Neural progenitor cell (in vitro differentiated cells): ENCODE data around the gene CAVIN2. TPM values are rescaled to one million over a fixed set of nuclear protein-coding genes. Genes with fewer than 3 reads are reported as not detected.

Experiments
- DNase-seq: peaks from one replicate; pipeline ENCODE4 v3.0.0-alpha.2; 2016; ENCODE audit warnings: low spot score
- H2AFZ ChIP-seq: fragments of 200-600 bp; sonication (generic); replicated peaks from 2 replicates; pipeline ENCODE4 v1.6.1; 2016; ENCODE audit warnings: antibody characterized with exemption
- H3F3A ChIP-seq: fragments of 200-600 bp; sonication (generic); 2 replicates; pipeline ENCODE4 v1.6.1; 2016; ENCODE audit warnings: antibody characterized with exemption, low read depth
- H3K27ac ChIP-seq: fragments of 200-600 bp; sonication (generic); 2 replicates; pipeline ENCODE4 v1.5.1; 2016; ENCODE audit warnings: mild to moderate bottlenecking
- H3K27me3 ChIP-seq: fragments of 200-600 bp; sonication (generic); 2 replicates; pipeline ENCODE4 v1.6.1; 2016; ENCODE audit warnings: mild to moderate bottlenecking, moderate library complexity
- H3K36me3 ChIP-seq: fragments of 200-600 bp; sonication (generic); 2 replicates; pipeline ENCODE4 v1.5.1; 2016
- H3K4me1 ChIP-seq: fragments of 200-600 bp; sonication (generic); 2 replicates; pipeline ENCODE4 v1.6.1; 2016; ENCODE audit warnings: mixed run types
- H3K4me2 ChIP-seq: fragments of 200-600 bp; sonication (generic); 2 replicates; pipeline ENCODE4 v1.6.1; 2016
- H3K4me3 ChIP-seq: fragments of 200-600 bp; sonication (generic); 2 replicates; pipeline ENCODE4 v1.5.1; 2016
- H3K79me2 ChIP-seq: fragments of 200-600 bp; sonication (generic); 2 replicates; pipeline ENCODE4 v1.6.1; 2016; ENCODE audit warnings: low read depth
- H3K9ac ChIP-seq: fragments of 200-600 bp; sonication (generic); 2 replicates; pipeline ENCODE4 v1.6.1; 2016
- H3K9me3 ChIP-seq: fragments of 200-600 bp; sonication (generic); 2 replicates; pipeline ENCODE4 v1.5.1; 2016; ENCODE audit warnings: low read depth
- H4K20me1 ChIP-seq: fragments of 200-600 bp; sonication (generic); 2 replicates; pipeline ENCODE4 v1.6.1; 2016; ENCODE audit warnings: low read depth
- H3K27ac Mint-ChIP-seq: 3 replicates; pipeline ENCODE4 v1.8.0; 2021; ENCODE audit warnings: mixed read lengths
- H3K27me3 Mint-ChIP-seq: 2 replicates; pipeline ENCODE4 v1.8.0; 2022; ENCODE audit warnings: low read depth, mild to moderate bottlenecking, inconsistent platforms, moderate library complexity, mixed read lengths; ENCODE audit not compliant: insufficient read depth
- H3K36me3 Mint-ChIP-seq: 3 replicates; pipeline ENCODE4 v1.8.0; 2021; ENCODE audit warnings: mixed read lengths
- H3K4me1 Mint-ChIP-seq: 3 replicates; pipeline ENCODE4 v1.8.0; 2021; ENCODE audit warnings: mixed read lengths
- H3K4me3 Mint-ChIP-seq: 3 replicates; pipeline ENCODE4 v1.8.0; 2021; ENCODE audit warnings: mild to moderate bottlenecking, moderate library complexity, mixed read lengths
- H3K9me3 Mint-ChIP-seq: 3 replicates; pipeline ENCODE4 v1.8.0; 2020; ENCODE audit warnings: mixed read lengths
- EZH2 ChIP-seq: fragments of 200-600 bp; sonication (generic); IDR thresholded peaks from 2 replicates; pipeline ENCODE4 v1.6.1; 2017; ENCODE audit warnings: antibody characterized with exemption, mild to moderate bottlenecking, moderate library complexity
- EZH2phosphoT487 ChIP-seq: fragments of 200-600 bp; sonication (generic); IDR thresholded peaks from 2 replicates; pipeline ENCODE4 v1.6.1; 2017; ENCODE audit warnings: antibody characterized with exemption
- total RNA-seq: library from RNA; depleted of rRNA; stranded (reverse); fragments of >200 nt; gene quantifications from 2 replicates; pipeline ENCODE4 v1.2.3, GENCODE V29; 2015; ENCODE audit warnings: low replicate concordance
- TF ChIP-seq, protein P1 (sequence below): fragments of 200-600 bp; sonication (generic); IDR thresholded peaks from 2 replicates; pipeline ENCODE4 v1.5.1; 2017; ENCODE audit warnings: antibody characterized with exemption, mild to moderate bottlenecking

The CAVIN2 gene
- total RNA-seq, 1 donor from 2014 or later = not detected

GRCh38 chr2:191859681-191860080, 12.8 kb upstream of the CAVIN2 start:
- Histone ChIP-seq H3K27me3 (no peaks in the 10 kb centered on the region), H3K36me3 (no peaks in the 10 kb centered on the region), H3K4me2 (no peak overlapping the region), H3K27ac (no peak overlapping the region), H3F3A (no peaks in the 10 kb centered on the region), H4K20me1 (no peaks in the 10 kb centered on the region), H3K4me1 (peaks cover 2% of the 10 kb centered on the region), H3K4me3 (no peak overlapping the region), H3K9ac (no peak overlapping the region), H3K79me2 (no peaks in the 10 kb centered on the region), H2AFZ (no peak overlapping the region), H3K9me3 (no peaks in the 10 kb centered on the region)
- no peak for DNase-seq
- no peaks in the 10 kb centered on the region for H3K9me3 Mint-ChIP-seq
- H3K27me3 Mint-ChIP-seq = no peaks in the 10 kb centered on the region
- no peak overlapping the region for H3K27ac Mint-ChIP-seq
- no peaks in the 10 kb centered on the region for H3K36me3 Mint-ChIP-seq
- H3K4me1 Mint-ChIP-seq = peaks cover 14% of the 10 kb centered on the region
- no peak for TF ChIP-seq EZH2
- no peak overlapping the region for H3K4me3 Mint-ChIP-seq

- Mint-ChIP-seq H3K27me3 (no peaks in the 10 kb centered on the region), H3K36me3 (no peaks in the 10 kb centered on the region), H3K4me3 (no peak overlapping the region), H3K9me3 (no peaks in the 10 kb centered on the region), H3K4me1 (peaks cover 10% of the 10 kb centered on the region), H3K27ac (no peak overlapping the region)
- DNase-seq = no peak
- Histone ChIP-seq H3F3A (no peaks in the 10 kb centered on the region), H2AFZ (no peak overlapping the region), H3K4me3 (no peak overlapping the region), H3K27me3 (no peaks in the 10 kb centered on the region), H4K20me1 (no peaks in the 10 kb centered on the region), H3K4me1 (peaks cover 2% of the 10 kb centered on the region), H3K9me3 (no peaks in the 10 kb centered on the region), H3K4me2 (no peak overlapping the region), H3K9ac (no peak overlapping the region), H3K27ac (no peak overlapping the region), H3K79me2 (no peaks in the 10 kb centered on the region), H3K36me3 (no peaks in the 10 kb centered on the region)
- TF ChIP-seq EZH2 = no peak
- no peak for TF ChIP-seq EZH2phosphoT487
- TF ChIP-seq, protein P1, sequence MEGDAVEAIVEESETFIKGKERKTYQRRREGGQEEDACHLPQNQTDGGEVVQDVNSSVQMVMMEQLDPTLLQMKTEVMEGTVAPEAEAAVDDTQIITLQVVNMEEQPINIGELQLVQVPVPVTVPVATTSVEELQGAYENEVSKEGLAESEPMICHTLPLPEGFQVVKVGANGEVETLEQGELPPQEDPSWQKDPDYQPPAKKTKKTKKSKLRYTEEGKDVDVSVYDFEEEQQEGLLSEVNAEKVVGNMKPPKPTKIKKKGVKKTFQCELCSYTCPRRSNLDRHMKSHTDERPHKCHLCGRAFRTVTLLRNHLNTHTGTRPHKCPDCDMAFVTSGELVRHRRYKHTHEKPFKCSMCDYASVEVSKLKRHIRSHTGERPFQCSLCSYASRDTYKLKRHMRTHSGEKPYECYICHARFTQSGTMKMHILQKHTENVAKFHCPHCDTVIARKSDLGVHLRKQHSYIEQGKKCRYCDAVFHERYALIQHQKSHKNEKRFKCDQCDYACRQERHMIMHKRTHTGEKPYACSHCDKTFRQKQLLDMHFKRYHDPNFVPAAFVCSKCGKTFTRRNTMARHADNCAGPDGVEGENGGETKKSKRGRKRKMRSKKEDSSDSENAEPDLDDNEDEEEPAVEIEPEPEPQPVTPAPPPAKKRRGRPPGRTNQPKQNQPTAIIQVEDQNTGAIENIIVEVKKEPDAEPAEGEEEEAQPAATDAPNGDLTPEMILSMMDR = no peak
These were observed 11.0 kb upstream of the CAVIN2 start for GRCh38 chr2:191857886-191858285.

- no peaks in the 10 kb centered on the region for H4K20me1 ChIP-seq
- DNase-seq = no peak
- Mint-ChIP-seq H3K27me3 (no peaks in the 10 kb centered on the region), H3K9me3 (no peaks in the 10 kb centered on the region), H3K4me1 (peaks cover 10% of the 10 kb centered on the region), H3K36me3 (no peaks in the 10 kb centered on the region), H3K4me3 (no peak overlapping the region), H3K27ac (no peak overlapping the region)
- H3K36me3 ChIP-seq = no peaks in the 10 kb centered on the region
- TF ChIP-seq EZH2phosphoT487 (no peak), EZH2 (no peak)
- TF ChIP-seq, protein P1 = no peak
- no peaks in the 10 kb centered on the region for H3K79me2 ChIP-seq
- H3K4me2 ChIP-seq = no peak overlapping the region
- no peak overlapping the region for H3K4me3 ChIP-seq
- H3K9me3 ChIP-seq = no peaks in the 10 kb centered on the region
- no peak overlapping the region for H3K9ac ChIP-seq
- H3K27me3 ChIP-seq = no peaks in the 10 kb centered on the region
- H2AFZ ChIP-seq = no peak overlapping the region
- H3K4me1 ChIP-seq = peaks cover 2% of the 10 kb centered on the region
- no peak overlapping the region for H3K27ac ChIP-seq
- H3F3A ChIP-seq = no peaks in the 10 kb centered on the region
These were observed 10.4 kb upstream of the CAVIN2 start for GRCh38 chr2:191857259-191857805.

GRCh38 chr2:191856111-191856876, 9.4 kb upstream of the CAVIN2 start:
- H3K4me1 ChIP-seq = peaks cover 2% of the 10 kb centered on the region
- H3K4me3 Mint-ChIP-seq = no peak overlapping the region
- no peak for TF ChIP-seq EZH2phosphoT487
- no peak for TF ChIP-seq EZH2
- TF ChIP-seq, protein P1 = no peak
- H3K27ac Mint-ChIP-seq = no peak overlapping the region
- H3K9me3 Mint-ChIP-seq = no peaks in the 10 kb centered on the region
- H3K36me3 ChIP-seq = no peaks in the 10 kb centered on the region
- H4K20me1 ChIP-seq = no peaks in the 10 kb centered on the region
- H3K27ac ChIP-seq = no peak overlapping the region
- H3K36me3 Mint-ChIP-seq = no peaks in the 10 kb centered on the region
- H3K27me3 ChIP-seq = no peaks in the 10 kb centered on the region
- H3K4me1 Mint-ChIP-seq = peaks cover 9% of the 10 kb centered on the region
- H3K9me3 ChIP-seq = no peaks in the 10 kb centered on the region
- H3K9ac ChIP-seq = no peak overlapping the region
- H3F3A ChIP-seq = no peaks in the 10 kb centered on the region
- peak overlapping the region; percentile 55 for H2AFZ ChIP-seq
- DNase-seq = no peak
- no peak overlapping the region for H3K4me2 ChIP-seq
- no peak overlapping the region for H3K4me3 ChIP-seq
- no peaks in the 10 kb centered on the region for H3K79me2 ChIP-seq
- H3K27me3 Mint-ChIP-seq = no peaks in the 10 kb centered on the region
